Measurements from ENCODE around the gene RNF115.

RNF115 gene

DNA sequence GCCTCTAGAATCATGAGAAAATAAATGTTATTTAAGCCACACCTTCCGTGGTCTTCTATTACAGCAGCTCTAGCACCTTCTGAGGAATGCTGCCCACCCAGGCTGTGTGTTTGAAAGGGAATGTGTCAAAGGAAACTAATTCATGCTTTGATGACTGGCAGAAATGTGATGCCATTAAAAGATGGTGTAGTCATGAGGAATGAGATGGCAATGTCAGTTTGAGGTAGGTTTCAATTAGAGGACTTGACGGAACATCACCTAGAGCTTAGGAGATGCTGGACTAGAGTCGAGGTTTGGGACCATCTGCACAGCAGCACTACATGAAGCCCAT, 127.3 kb downstream of the RNF115 start:
- Histone ChIP-seq H3K36me3 (ENCODE audit: control insufficient read depth, insufficient read depth, low read length) (no peaks in the 10 kb centered on the region), H3K9ac (ENCODE audit: low read length) (no peak overlapping the region), H3K4me1 (ENCODE audit: control insufficient read depth, insufficient read depth, low read length) (no peaks in the 10 kb centered on the region), H3K27me3 (ENCODE audit: control insufficient read depth, insufficient read depth, low read length) (no peaks in the 10 kb centered on the region), H3K4me3 (ENCODE audit: low read length) (no peak overlapping the region), H3K9me3 (ENCODE audit: control insufficient read depth, low read length) (no peaks in the 10 kb centered on the region)

DNA sequence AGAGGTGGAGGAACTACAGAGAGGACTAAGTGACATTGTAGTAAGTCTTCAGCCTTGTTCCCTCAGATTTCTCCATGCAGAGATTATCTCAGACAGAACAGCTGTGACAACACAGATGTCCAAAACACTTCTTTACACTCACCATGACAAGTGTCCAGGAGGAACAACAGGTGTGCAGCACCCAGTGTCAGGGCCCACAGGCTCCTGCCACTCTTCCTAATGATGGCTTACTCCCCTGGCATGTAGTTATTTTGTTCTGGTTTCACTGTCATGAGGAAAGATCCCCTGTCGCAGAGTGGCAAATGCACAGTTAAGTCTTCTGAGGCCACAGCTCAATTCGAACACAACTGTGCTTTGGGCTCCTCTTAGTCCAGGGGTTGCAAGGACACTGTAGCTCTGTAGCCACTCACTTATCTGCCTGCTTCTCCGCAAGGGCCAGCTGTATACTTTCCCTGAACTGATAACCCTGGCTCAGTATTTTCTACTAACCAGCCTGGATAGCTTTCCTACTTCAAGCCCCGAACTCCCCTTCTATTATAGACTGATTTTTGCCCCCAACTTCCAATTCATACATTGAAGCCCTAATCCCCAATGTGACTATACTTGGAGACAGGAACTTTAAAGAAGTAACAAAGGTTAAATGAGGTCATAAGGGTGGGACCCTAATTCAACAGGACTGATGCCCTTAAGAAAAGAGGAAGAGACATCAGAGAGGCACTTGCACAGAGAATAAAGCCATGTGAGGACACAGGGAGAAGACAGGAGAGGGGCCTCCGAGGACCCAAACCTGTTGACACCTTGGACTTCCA, 127.9 kb downstream of the RNF115 start:
- Histone ChIP-seq H3K9ac (ENCODE audit: low read length) (no peak overlapping the region), H3K4me3 (ENCODE audit: low read length) (no peak overlapping the region), H3K4me1 (ENCODE audit: control insufficient read depth, insufficient read depth, low read length) (peaks cover 4% of the 10 kb centered on the region), H3K36me3 (ENCODE audit: control insufficient read depth, insufficient read depth, low read length) (no peaks in the 10 kb centered on the region), H3K27me3 (ENCODE audit: control insufficient read depth, insufficient read depth, low read length) (no peaks in the 10 kb centered on the region), H3K9me3 (ENCODE audit: control insufficient read depth, low read length) (no peaks in the 10 kb centered on the region)

DNA sequence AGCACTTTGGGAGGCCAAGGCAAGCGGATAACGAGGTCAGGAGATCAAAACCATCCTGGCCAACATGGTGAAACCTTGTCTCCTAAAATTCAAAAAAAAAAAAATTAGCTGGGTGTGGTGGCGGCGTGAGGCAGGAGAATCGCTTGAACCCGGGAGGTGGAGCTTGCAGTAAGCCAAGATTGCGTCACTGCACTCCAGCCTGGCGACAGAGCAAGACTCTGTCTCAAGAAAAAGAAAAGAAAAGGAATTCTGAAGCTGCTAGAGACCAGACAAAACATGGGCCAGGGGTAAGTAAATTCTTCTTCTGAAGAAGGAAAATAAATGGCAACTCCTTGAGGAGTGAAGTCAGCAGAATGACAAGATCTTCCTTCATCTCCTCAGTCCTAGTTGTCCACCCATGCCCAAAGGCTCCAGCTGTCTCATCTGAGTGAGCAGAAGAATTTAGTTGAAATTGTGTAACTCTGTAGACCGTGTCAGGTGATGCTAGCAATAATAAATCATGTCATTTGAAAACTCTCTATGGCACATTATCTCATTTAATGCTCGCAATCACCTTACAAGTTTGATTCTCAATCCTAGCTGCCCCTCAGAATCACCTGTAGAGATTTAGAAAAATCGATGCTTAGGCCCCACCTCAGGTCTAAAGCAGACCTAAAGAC, 131.0 kb downstream of the RNF115 start:
- no peak overlapping the region for H3K9ac ChIP-seq (ENCODE audit: low read length)
- peaks cover 19% of the 10 kb centered on the region for H3K4me1 ChIP-seq (ENCODE audit: control insufficient read depth, insufficient read depth, low read length)
- H3K9me3 ChIP-seq (ENCODE audit: control insufficient read depth, low read length) = no peaks in the 10 kb centered on the region
- H3K36me3 ChIP-seq (ENCODE audit: control insufficient read depth, insufficient read depth, low read length) = no peaks in the 10 kb centered on the region
- H3K4me3 ChIP-seq (ENCODE audit: low read length) = no peak overlapping the region
- no peaks in the 10 kb centered on the region for H3K27me3 ChIP-seq (ENCODE audit: control insufficient read depth, insufficient read depth, low read length)

DNA sequence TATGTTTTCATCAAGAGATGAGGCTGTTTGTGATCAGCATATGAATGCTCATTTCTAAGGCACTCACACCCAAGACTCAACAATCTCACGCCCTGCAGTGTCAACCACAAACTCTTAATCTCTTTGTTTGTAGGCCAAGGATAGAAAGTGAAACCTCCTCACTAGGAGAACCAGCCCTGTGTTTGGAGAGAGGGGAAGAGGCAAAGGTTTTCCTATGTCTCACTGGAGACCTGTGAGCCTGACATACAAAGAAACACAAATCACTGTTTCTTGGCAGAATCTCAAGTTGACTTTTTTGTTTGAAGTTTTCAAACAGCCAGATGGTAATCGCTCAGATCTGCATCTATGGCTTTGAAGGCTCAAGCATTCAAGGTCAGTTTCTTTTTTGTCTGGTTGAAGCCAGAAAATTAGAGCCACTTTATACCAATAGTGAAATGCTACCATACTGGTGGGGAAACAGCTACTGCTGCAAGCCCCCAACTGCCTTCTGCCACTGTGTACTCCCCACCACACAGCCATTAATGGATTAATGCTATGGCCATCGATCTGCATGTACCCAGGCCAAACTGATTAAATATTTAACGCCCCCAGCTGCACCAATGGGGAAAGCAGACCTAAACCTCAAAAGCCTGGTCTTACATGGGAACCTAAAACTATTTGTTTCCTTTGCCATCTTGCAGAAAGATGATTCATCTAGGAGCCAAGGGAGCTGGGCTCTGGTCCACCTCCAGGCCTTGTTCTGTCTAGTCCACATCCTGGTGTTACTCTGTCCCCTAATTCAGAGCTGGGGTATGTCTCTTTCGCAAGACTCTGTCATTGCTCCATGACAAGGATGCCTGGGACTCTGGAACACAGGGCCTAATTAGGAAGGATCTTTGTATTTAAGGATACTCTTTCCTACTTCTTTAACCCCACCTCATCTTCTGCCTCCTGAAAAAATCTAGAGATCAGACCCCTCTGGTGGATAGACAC, 133.0 kb downstream of the RNF115 start:
- Histone ChIP-seq H3K9ac (ENCODE audit: low read length) (no peak overlapping the region), H3K4me1 (ENCODE audit: control insufficient read depth, insufficient read depth, low read length) (peaks cover 19% of the 10 kb centered on the region), H3K4me3 (ENCODE audit: low read length) (no peak overlapping the region), H3K27me3 (ENCODE audit: control insufficient read depth, insufficient read depth, low read length) (no peaks in the 10 kb centered on the region), H3K36me3 (ENCODE audit: control insufficient read depth, insufficient read depth, low read length) (no peaks in the 10 kb centered on the region), H3K9me3 (ENCODE audit: control insufficient read depth, low read length) (no peaks in the 10 kb centered on the region)

DNA sequence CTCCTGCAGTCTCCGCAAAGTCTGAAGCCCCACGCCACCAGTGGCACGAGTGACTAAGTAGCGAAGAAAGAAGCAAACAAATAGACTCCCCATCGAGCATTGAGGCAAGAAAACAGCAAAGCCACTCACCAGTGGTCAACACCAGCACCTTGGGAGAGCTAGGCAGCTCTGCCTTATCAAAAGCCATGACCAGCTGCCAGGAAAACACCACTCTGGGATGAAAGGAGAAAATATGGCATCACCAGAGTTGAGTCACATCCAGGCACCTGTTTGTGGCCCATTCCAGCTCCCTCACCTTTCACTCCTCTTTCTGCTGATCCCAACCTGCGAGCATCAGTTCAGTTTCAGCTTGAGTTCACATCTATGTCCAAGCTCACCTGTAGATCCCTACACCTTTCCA, 134.0 kb downstream of the RNF115 start:
- H3K4me3 ChIP-seq (ENCODE audit: low read length) = no peak overlapping the region
- H3K4me1 ChIP-seq (ENCODE audit: control insufficient read depth, insufficient read depth, low read length) = peaks cover 19% of the 10 kb centered on the region
- H3K27me3 ChIP-seq (ENCODE audit: control insufficient read depth, insufficient read depth, low read length) = no peaks in the 10 kb centered on the region
- H3K9ac ChIP-seq (ENCODE audit: low read length) = no peak overlapping the region
- H3K36me3 ChIP-seq (ENCODE audit: control insufficient read depth, insufficient read depth, low read length) = no peaks in the 10 kb centered on the region
- H3K9me3 ChIP-seq (ENCODE audit: control insufficient read depth, low read length) = no peaks in the 10 kb centered on the region

DNA sequence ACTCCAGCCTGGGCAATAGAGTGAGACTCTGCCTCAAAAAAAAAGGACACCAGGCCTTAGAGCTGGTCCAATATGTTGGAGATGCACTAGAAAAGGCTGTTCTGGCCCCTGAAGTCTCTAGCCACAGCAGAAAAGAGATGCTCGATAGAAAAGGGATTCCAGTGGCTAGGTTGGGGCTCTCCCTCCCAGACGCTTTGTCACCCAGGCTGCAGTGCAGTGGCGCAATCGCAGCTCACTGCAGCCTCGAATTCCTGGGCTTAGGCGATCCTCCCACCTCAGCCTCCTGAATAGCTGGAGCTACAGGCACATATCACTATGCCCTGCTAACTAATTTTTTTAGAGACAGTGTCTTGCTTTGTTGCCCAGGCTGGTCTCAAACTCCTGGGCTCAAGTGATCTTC, 135.0 kb downstream of the RNF115 start:
- no peaks in the 10 kb centered on the region for H3K27me3 ChIP-seq (ENCODE audit: control insufficient read depth, insufficient read depth, low read length)
- no peak overlapping the region for H3K9ac ChIP-seq (ENCODE audit: low read length)
- no peaks in the 10 kb centered on the region for H3K36me3 ChIP-seq (ENCODE audit: control insufficient read depth, insufficient read depth, low read length)
- peaks cover 19% of the 10 kb centered on the region for H3K4me1 ChIP-seq (ENCODE audit: control insufficient read depth, insufficient read depth, low read length)
- no peak overlapping the region for H3K4me3 ChIP-seq (ENCODE audit: low read length)
- H3K9me3 ChIP-seq (ENCODE audit: control insufficient read depth, low read length) = no peaks in the 10 kb centered on the region
